Tibial nerve (tissue), 3 donors: Measurements from ENCODE around the gene MYCN.

Experiments
- POLR2A ChIP-seq, 2 donors: fragments of 450-650 bp; IDR thresholded peaks; one replicate each; pipeline ENCODE4 v1.6.1; 2017; ENCODE audit warnings: antibody characterized with exemption in 2 of 2, mild to moderate bottlenecking in 2 of 2, moderate library complexity in 2 of 2
- TF ChIP-seq, protein P1 (sequence below), 5 experiments: fragments of 200-600 bp in 3 of 5; fragments of 450-650 bp in 2 of 5; sonication (generic) in 3 of 5; IDR thresholded peaks; one replicate each; pipeline ENCODE4 v1.5.1; 2016 to 2019; ENCODE audit warnings: antibody characterized with exemption in 5 of 5, mild to moderate bottlenecking in 3 of 5, moderate library complexity in 2 of 5

DNA sequence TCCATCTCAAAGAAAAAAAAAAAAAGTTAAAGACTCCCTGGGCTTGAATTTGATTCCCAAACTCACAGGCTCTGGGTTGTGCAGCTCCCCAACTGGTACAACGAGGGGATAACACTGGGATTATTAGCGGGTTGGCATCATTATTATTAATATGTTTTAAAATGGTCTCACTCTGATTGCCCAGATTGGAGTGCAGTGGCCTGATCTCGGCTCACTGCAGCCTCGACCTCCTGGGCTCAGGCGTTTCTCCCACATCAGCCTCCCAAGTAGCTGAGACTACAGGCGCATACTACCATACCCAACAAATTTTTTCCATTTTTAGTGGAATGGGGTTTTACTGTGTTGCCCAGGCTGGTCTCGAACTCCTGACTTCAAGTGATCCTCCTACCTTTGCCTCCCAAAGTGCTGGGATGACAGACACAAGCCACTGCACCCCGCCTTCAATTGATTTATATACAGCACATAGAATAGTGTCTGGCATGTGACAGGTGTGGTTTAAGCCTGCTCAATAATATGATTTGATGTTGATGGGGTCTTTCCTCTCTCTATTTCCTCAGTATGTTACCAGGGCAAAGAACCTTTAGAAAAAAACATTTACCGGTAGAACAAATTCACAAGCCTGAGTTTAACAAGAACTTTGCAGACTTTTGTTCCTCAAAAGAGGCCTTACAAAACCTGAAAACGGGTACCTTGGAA is 12.2 kb downstream of the MYCN start:
- TF ChIP-seq, protein P1, sequence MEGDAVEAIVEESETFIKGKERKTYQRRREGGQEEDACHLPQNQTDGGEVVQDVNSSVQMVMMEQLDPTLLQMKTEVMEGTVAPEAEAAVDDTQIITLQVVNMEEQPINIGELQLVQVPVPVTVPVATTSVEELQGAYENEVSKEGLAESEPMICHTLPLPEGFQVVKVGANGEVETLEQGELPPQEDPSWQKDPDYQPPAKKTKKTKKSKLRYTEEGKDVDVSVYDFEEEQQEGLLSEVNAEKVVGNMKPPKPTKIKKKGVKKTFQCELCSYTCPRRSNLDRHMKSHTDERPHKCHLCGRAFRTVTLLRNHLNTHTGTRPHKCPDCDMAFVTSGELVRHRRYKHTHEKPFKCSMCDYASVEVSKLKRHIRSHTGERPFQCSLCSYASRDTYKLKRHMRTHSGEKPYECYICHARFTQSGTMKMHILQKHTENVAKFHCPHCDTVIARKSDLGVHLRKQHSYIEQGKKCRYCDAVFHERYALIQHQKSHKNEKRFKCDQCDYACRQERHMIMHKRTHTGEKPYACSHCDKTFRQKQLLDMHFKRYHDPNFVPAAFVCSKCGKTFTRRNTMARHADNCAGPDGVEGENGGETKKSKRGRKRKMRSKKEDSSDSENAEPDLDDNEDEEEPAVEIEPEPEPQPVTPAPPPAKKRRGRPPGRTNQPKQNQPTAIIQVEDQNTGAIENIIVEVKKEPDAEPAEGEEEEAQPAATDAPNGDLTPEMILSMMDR (IDR thresholded peaks at IDR 0.05): no peak
- no peak for TF ChIP-seq POLR2A (IDR thresholded peaks at IDR 0.05)
